Muscle layer of duodenum (tissue), 2 donors: ENCODE data around the gene TBC1D1.

Source experiments
- H3K27ac ChIP-seq: one replicate; pipeline ENCODE4 v1.7.0; 2013; ENCODE audit warnings: mild to moderate bottlenecking, low read length
- H3K27me3 ChIP-seq: one replicate; pipeline ENCODE4 v1.7.0; 2013; ENCODE audit warnings: low read depth, mild to moderate bottlenecking, control low read depth, low read length
- H3K36me3 ChIP-seq, 2 donors: one replicate each; pipeline ENCODE4 v1.7.0; 2013; ENCODE audit warnings: low read length in 2 of 2, control low read depth in 1 of 2, mild to moderate bottlenecking in 1 of 2; ENCODE audit not compliant: insufficient read depth in 2 of 2, control insufficient read depth in 1 of 2
- H3K4me1 ChIP-seq, 2 donors: one replicate each; pipeline ENCODE4 v1.7.0; 2013; ENCODE audit warnings: low read length in 2 of 2, mild to moderate bottlenecking in 2 of 2, control low read depth in 1 of 2, moderate library complexity in 1 of 2; ENCODE audit not compliant: insufficient read depth in 2 of 2, control insufficient read depth in 1 of 2
- H3K4me3 ChIP-seq, 2 donors: one replicate each; pipeline ENCODE4 v1.7.0; 2013; ENCODE audit warnings: low read length in 2 of 2, low read depth in 1 of 2, mild to moderate bottlenecking in 1 of 2
- H3K9me3 ChIP-seq, 2 donors: one replicate each; pipeline ENCODE4 v1.7.0; 2013; ENCODE audit warnings: low read length in 2 of 2, control low read depth in 1 of 2, mild to moderate bottlenecking in 1 of 2; ENCODE audit not compliant: control insufficient read depth in 1 of 2
- donor health status: healthy.

TBC1D1 gene

DNA sequence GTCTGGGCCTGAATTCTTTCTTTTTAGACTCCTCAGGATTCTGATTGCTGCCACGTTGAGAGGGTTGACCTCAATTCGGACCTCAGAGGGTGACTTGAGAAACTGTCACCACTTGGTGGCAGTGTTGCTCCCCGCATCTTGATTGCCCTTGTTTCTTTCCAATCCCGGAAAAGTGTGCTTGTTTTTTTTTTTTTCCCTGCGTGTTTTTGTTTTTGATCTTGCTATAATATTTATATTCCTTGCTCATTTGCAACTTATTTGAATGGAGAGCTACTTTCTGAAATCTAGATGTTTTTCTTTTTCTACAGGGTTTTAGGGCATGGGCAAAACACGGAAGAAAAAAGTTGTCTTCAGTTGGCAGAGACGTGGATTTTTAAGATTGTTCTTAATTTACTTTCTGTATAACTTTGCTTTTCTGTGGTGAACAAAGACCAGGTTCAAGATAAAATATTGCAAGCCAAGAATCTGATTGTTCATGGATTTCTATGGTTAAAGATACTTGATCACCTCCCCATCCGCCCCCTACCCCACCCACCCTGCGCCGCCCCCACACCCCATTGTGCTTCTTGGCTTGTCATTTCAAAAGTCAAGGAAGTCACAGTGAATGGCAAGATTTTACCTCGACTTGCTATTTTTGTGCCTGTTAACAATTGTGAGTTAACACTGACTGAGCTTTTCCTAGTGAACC is 171.3 kb downstream of the TBC1D1 start:
- Histone ChIP-seq H3K4me3 (peak overlapping the region; percentile 46 to 49), H3K36me3 (peaks cover 0 to 8% of the 10 kb centered on the region in 2 donors), H3K9me3 (no peaks in the 10 kb centered on the region), H3K27ac (peak overlapping the region; percentile 67), H3K4me1 (peaks cover 15 to 42% of the 10 kb centered on the region in 2 donors), H3K27me3 (no peaks in the 10 kb centered on the region)

GRCh38 chr4:38062776-38063097 is 171.9 kb downstream of the TBC1D1 start:
- Histone ChIP-seq H3K9me3 (no peaks in the 10 kb centered on the region), H3K27ac (no peak overlapping the region), H3K27me3 (no peaks in the 10 kb centered on the region), H3K4me3 (no peak overlapping the region), H3K36me3 (peaks cover 3 to 5% of the 10 kb centered on the region in 2 donors), H3K4me1 (peaks cover 15 to 37% of the 10 kb centered on the region in 2 donors)

DNA sequence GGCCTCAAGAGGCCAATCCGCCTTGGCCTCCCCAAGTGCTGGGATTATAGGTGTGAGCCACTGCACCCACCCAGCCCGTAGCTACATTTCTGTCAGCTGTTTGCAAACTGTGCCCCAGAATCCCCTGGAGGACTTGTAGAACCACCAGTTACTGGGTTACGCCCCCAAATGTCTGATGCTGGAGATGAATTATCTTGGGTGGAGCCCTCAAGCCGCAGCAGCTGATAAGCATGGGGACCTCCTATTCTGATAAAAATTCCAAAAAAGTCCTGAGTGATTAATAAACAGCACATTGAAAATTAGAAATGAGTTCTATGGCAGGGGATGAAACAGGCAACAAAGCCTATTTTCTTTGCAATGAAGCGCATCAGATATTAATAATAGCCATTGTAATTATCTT is 174.3 kb downstream of the TBC1D1 start:
- Histone ChIP-seq H3K27me3 (no peaks in the 10 kb centered on the region), H3K27ac (no peak overlapping the region), H3K4me3 (no peak overlapping the region), H3K9me3 (no peaks in the 10 kb centered on the region), H3K36me3 (peaks cover 0 to 8% of the 10 kb centered on the region in 2 donors), H3K4me1 (peaks cover 15 to 18% of the 10 kb centered on the region in 2 donors)

GRCh38 chr4:38065900-38066299 is 175.0 kb downstream of the TBC1D1 start:
- Histone ChIP-seq H3K4me3 (no peak overlapping the region), H3K27me3 (no peaks in the 10 kb centered on the region), H3K36me3 (peaks cover 0 to 8% of the 10 kb centered on the region in 2 donors), H3K27ac (no peak overlapping the region), H3K4me1 (peaks cover 15 to 19% of the 10 kb centered on the region in 2 donors), H3K9me3 (no peaks in the 10 kb centered on the region)

DNA sequence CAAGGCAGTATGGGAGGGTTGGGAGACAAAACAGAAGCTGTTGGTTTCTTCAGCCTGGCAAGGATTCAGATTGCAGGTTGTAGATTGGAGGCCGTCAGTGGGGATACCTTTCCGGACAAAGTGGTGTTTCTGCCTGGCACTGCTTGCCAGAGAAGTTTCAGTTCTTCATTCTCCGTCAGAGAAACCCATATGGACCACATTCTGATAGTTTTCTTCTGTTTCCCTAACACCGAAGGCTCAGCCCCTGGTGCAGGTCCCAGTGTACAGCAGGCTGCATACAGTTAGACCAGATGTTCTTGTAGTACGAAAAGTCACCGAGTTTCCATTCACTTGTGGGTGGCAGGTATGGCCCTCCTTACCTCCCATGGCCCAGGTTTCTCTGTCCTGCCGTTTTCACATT is 176.6 kb downstream of the TBC1D1 start:
- H3K27me3 ChIP-seq = no peaks in the 10 kb centered on the region
- H3K27ac ChIP-seq = no peak overlapping the region
- H3K36me3 ChIP-seq = peaks cover 0 to 8% of the 10 kb centered on the region in 2 donors
- no peak overlapping the region for H3K4me3 ChIP-seq
- H3K9me3 ChIP-seq = no peaks in the 10 kb centered on the region
- peaks cover 14 to 21% of the 10 kb centered on the region in 2 donors for H3K4me1 ChIP-seq

DNA sequence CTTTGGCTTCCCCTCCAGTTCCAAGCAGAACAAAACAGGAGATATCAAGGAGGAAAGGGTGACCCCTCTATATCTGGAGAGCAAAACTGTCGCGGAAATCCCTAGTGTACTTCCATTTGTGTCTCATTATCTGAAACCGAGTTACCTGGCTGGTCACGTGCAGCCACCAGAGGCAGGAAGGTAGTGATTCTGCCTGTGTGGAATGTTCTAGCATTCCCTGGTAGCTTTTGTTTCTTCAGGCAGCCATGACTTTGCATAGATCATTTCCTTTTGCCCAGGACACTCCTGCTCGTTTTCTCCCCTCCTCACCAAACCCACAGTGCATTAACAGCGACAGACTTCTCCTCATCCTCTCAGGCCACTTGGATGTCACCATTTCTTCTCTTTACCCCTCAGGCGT is 177.2 kb downstream of the TBC1D1 start:
- H3K9me3 ChIP-seq = no peaks in the 10 kb centered on the region
- H3K27ac ChIP-seq = no peak overlapping the region
- peaks cover 0 to 11% of the 10 kb centered on the region in 2 donors for H3K36me3 ChIP-seq
- H3K4me3 ChIP-seq = no peak overlapping the region
- no peaks in the 10 kb centered on the region for H3K27me3 ChIP-seq
- H3K4me1 ChIP-seq = peaks cover 8 to 21% of the 10 kb centered on the region in 2 donors

DNA sequence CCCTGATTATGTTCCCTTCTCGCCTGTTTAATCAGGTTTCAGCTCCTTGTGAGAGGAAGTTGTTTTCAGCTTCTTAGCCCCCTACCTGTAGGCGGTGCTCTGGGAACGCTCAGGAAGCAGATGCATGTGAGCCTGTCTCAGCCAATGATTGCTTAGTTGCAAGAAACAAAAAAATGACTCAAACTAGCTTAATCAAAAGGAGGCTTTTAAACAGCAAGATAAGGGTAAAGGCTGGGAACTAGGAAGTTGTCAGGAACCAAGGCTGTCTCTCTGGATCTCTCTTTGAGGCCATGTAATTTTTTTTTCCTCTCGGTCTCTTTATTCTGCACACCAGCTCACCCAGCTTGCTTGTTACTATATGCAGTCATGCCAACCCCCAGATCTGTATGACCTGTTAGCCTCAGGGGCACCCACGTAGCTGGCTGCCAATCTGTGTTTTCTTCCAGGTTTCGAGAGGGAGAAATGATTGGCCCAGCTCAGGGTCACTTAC is 178.4 kb downstream of the TBC1D1 start:
- H3K4me1 ChIP-seq = peaks cover 8 to 22% of the 10 kb centered on the region in 2 donors
- no peak overlapping the region for H3K4me3 ChIP-seq
- H3K27ac ChIP-seq = peak overlapping the region; percentile 25
- H3K36me3 ChIP-seq = peaks cover 0 to 14% of the 10 kb centered on the region in 2 donors
- no peaks in the 10 kb centered on the region for H3K27me3 ChIP-seq
- H3K9me3 ChIP-seq = no peaks in the 10 kb centered on the region

- Histone ChIP-seq H3K4me1 (peaks cover 8 to 35% of the 10 kb centered on the region in 2 donors), H3K4me3 (no peak overlapping the region), H3K27ac (peak overlapping the region; percentile 26)
Measured at GRCh38 chr4:38071801-38072431, 181.0 kb downstream of the TBC1D1 start.

DNA sequence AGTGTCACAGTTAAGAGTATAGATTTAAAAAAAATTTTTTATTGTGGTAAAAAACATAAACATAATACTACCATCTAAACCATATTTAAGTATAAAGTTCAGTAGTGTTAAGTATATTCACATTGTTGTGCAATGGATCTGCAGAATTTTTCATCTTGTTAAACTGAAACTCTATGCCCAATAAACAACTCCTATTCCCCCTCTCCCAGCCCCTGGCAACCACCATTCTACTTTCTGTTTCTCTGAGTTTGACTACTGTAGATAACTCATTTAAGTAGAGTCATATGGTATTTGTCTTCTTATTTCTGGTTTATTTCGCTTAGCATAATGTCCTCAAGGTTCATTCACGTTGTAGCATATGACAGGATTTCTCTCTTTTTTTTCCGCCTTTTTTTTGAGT is 181.7 kb downstream of the TBC1D1 start:
- no peaks in the 10 kb centered on the region for H3K9me3 ChIP-seq
- no peaks in the 10 kb centered on the region for H3K27me3 ChIP-seq
- peak overlapping the region; percentile 26 for H3K27ac ChIP-seq
- no peak overlapping the region for H3K4me3 ChIP-seq
- H3K36me3 ChIP-seq = peaks cover 0 to 13% of the 10 kb centered on the region in 2 donors
- H3K4me1 ChIP-seq = peaks cover 8 to 35% of the 10 kb centered on the region in 2 donors

More at GRCh38 chr4:38071801-38072431, 181.0 kb downstream of the TBC1D1 start:
- Histone ChIP-seq H3K9me3 (no peaks in the 10 kb centered on the region), H3K27me3 (no peaks in the 10 kb centered on the region), H3K36me3 (peaks cover 0 to 14% of the 10 kb centered on the region in 2 donors)

- Histone ChIP-seq H3K36me3 (peaks cover 0 to 6% of the 10 kb centered on the region in 2 donors), H3K27me3 (no peaks in the 10 kb centered on the region), H3K27ac (peak overlapping the region; percentile 39), H3K4me3 (no peak overlapping the region), H3K4me1 (peaks cover 15 to 38% of the 10 kb centered on the region in 2 donors), H3K9me3 (no peaks in the 10 kb centered on the region)
Measured at GRCh38 chr4:38073596-38074234, 182.8 kb downstream of the TBC1D1 start.

GRCh38 chr4:38075370-38076152 is 184.7 kb downstream of the TBC1D1 start:
- H3K9me3 ChIP-seq = no peaks in the 10 kb centered on the region
- no peaks in the 10 kb centered on the region for H3K27me3 ChIP-seq
- peaks cover 4 to 6% of the 10 kb centered on the region in 2 donors for H3K36me3 ChIP-seq
- peaks cover 28 to 43% of the 10 kb centered on the region in 2 donors for H3K4me1 ChIP-seq
- H3K4me3 ChIP-seq = no peak overlapping the region
- H3K27ac ChIP-seq = peak overlapping the region; percentile 57
